HUES64 (cell line): ENCODE results near the gene ZNF746.
"Not testable (repeated sequence)": the region's sequence is repeated elsewhere in the genome, so short reads cannot be mapped to it uniquely, and the experiment has no call there.

Source experiments
- H3K27ac ChIP-seq: 2 replicates; pipeline ENCODE4 v1.7.0; 2013; ENCODE audit warnings: low read depth, low read length, inconsistent platforms
- H3K27me3 ChIP-seq: 2 replicates; pipeline ENCODE4 v1.6.1; 2013; ENCODE audit warnings: mild to moderate bottlenecking, low read length; ENCODE audit not compliant: insufficient read depth
- H3K36me3 ChIP-seq: 2 replicates; pipeline ENCODE4 v1.6.1; 2013; ENCODE audit warnings: mild to moderate bottlenecking, low read length; ENCODE audit not compliant: insufficient read depth
- H3K4me1 ChIP-seq: 2 replicates; pipeline ENCODE4 v1.6.1; 2013; ENCODE audit warnings: mild to moderate bottlenecking, low read length, moderate library complexity; ENCODE audit not compliant: insufficient read depth
- H3K4me3 ChIP-seq: 2 replicates; pipeline ENCODE4 v1.5.1; 2013; ENCODE audit warnings: mild to moderate bottlenecking, low read length, moderate library complexity
- H3K9ac ChIP-seq: 2 replicates; pipeline ENCODE4 v1.6.1; 2013; ENCODE audit warnings: mild to moderate bottlenecking, low read depth, low read length
- H3K9me3 ChIP-seq: 2 replicates; pipeline ENCODE4 v1.6.1; 2013; ENCODE audit warnings: low read depth, low read length; ENCODE audit not compliant: insufficient read depth
- WGBS: fragments of 150-250, 120-280 bp; methylation state at CpG from one replicate; pipeline ENCODE4 v1.1.7; 2013; ENCODE audit warnings: missing lambda C conversion rate; 5-methylcytosine and 5-hydroxymethylcytosine counted together

Gene ZNF746

GRCh38 chr7:149458235-149458634 lies 39.4 kb downstream of the ZNF746 start:
- no peaks in the 10 kb centered on the region for H3K4me1 ChIP-seq
- H3K9me3 ChIP-seq, result no peaks in the 10 kb centered on the region
- whole genome bisulfite sequencing, result 83% methylated on average over 3 of the region's 3 CpGs
- H3K27me3 ChIP-seq, result peaks cover 48% of the 10 kb centered on the region
- H3K27ac ChIP-seq, result no peak overlapping the region
- H3K9ac ChIP-seq, result no peak overlapping the region
- peaks cover 27% of the 10 kb centered on the region for H3K36me3 ChIP-seq
- no peak overlapping the region for H3K4me3 ChIP-seq

- H3K27ac ChIP-seq, result no peak overlapping the region
- H3K36me3 ChIP-seq, result peaks cover 31% of the 10 kb centered on the region
- H3K9me3 ChIP-seq, result no peaks in the 10 kb centered on the region
- H3K4me1 ChIP-seq, result no peaks in the 10 kb centered on the region
- peaks cover 45% of the 10 kb centered on the region for H3K27me3 ChIP-seq
- H3K4me3 ChIP-seq, result no peak overlapping the region
- WGBS, result 88% methylated on average over 1 of the region's 1 CpG
- no peak overlapping the region for H3K9ac ChIP-seq
These were observed 39.8 kb downstream of the ZNF746 start for GRCh38 chr7:149457766-149458165.

- Histone ChIP-seq H3K9me3 (no peaks in the 10 kb centered on the region), H3K27me3 (peaks cover 35% of the 10 kb centered on the region), H3K9ac (no peak overlapping the region), H3K27ac (no peak overlapping the region), H3K4me1 (no peaks in the 10 kb centered on the region), H3K36me3 (peaks cover 34% of the 10 kb centered on the region), H3K4me3 (no peak overlapping the region)
- 91% methylated on average over 10 of the region's 11 CpGs for WGBS
These were observed 40.8 kb downstream of the ZNF746 start for GRCh38 chr7:149456506-149457421.

- 93% methylated on average over 24 of the region's 24 CpGs for WGBS
- Histone ChIP-seq H3K9me3 (no peaks in the 10 kb centered on the region), H3K27me3 (peaks cover 23% of the 10 kb centered on the region), H3K4me3 (no peak overlapping the region), H3K4me1 (no peaks in the 10 kb centered on the region), H3K36me3 (peaks cover 42% of the 10 kb centered on the region), H3K9ac (no peak overlapping the region), H3K27ac (no peak overlapping the region)
These were observed 42.2 kb downstream of the ZNF746 start for GRCh38 chr7:149455175-149455950.

- Histone ChIP-seq H3K4me3 (no peak overlapping the region), H3K27ac (no peak overlapping the region), H3K36me3 (peaks cover 48% of the 10 kb centered on the region), H3K9me3 (no peaks in the 10 kb centered on the region), H3K4me1 (no peaks in the 10 kb centered on the region), H3K9ac (no peak overlapping the region), H3K27me3 (peaks cover 21% of the 10 kb centered on the region)
- 94% methylated on average over 5 of the region's 5 CpGs for WGBS
These were observed 42.9 kb downstream of the ZNF746 start for GRCh38 chr7:149454750-149455149.

GRCh38 chr7:149454006-149454405 lies 43.6 kb downstream of the ZNF746 start:
- WGBS, result 93% methylated on average over 10 of the region's 10 CpGs
- Histone ChIP-seq H3K4me1 (no peaks in the 10 kb centered on the region), H3K4me3 (no peak overlapping the region), H3K9me3 (no peaks in the 10 kb centered on the region), H3K9ac (no peak overlapping the region), H3K27me3 (peaks cover 14% of the 10 kb centered on the region), H3K36me3 (peaks cover 56% of the 10 kb centered on the region), H3K27ac (no peak overlapping the region)

GRCh38 chr7:149450821-149451220 lies 46.8 kb downstream of the ZNF746 start:
- 94% methylated on average over 10 of the region's 10 CpGs for WGBS
- no peaks in the 10 kb centered on the region for H3K9me3 ChIP-seq
- no peaks in the 10 kb centered on the region for H3K4me1 ChIP-seq
- H3K27me3 ChIP-seq, result no peaks in the 10 kb centered on the region
- no peak overlapping the region for H3K4me3 ChIP-seq
- no peak overlapping the region for H3K27ac ChIP-seq
- H3K36me3 ChIP-seq, result peaks cover 64% of the 10 kb centered on the region
- H3K9ac ChIP-seq, result no peak overlapping the region

- Histone ChIP-seq H3K9ac (no peak overlapping the region), H3K4me3 (no peak overlapping the region), H3K36me3 (peaks cover 67% of the 10 kb centered on the region), H3K27ac (no peak overlapping the region), H3K4me1 (no peaks in the 10 kb centered on the region), H3K27me3 (no peaks in the 10 kb centered on the region), H3K9me3 (no peaks in the 10 kb centered on the region)
- 93% methylated on average over 6 of the region's 6 CpGs for whole genome bisulfite sequencing
These were observed 47.7 kb downstream of the ZNF746 start for GRCh38 chr7:149449897-149450296.

GRCh38 chr7:149448961-149449360 lies 48.6 kb downstream of the ZNF746 start:
- Histone ChIP-seq H3K27ac (no peak overlapping the region), H3K4me3 (no peak overlapping the region), H3K27me3 (no peaks in the 10 kb centered on the region), H3K9ac (no peak overlapping the region), H3K4me1 (no peaks in the 10 kb centered on the region), H3K9me3 (no peaks in the 10 kb centered on the region), H3K36me3 (peaks cover 60% of the 10 kb centered on the region)
- WGBS, result 89% methylated on average over 8 of the region's 8 CpGs

- not testable (repeated sequence) for H3K9ac ChIP-seq, H3K4me3 ChIP-seq, H3K9me3 ChIP-seq, H3K27ac ChIP-seq, H3K4me1 ChIP-seq, H3K27me3 ChIP-seq
- peaks cover 48% of the 10 kb centered on the region for H3K36me3 ChIP-seq
- WGBS, result 95% methylated on average over 11 of the region's 11 CpGs
These were observed 51.6 kb downstream of the ZNF746 start for GRCh38 chr7:149446026-149446425.

GRCh38 chr7:149444287-149444686 lies 53.3 kb downstream of the ZNF746 start:
- Histone ChIP-seq H3K9ac (no peak overlapping the region), H3K4me3 (no peak overlapping the region), H3K9me3 (no peaks in the 10 kb centered on the region), H3K36me3 (peaks cover 31% of the 10 kb centered on the region), H3K27ac (no peak overlapping the region), H3K27me3 (no peaks in the 10 kb centered on the region), H3K4me1 (no peaks in the 10 kb centered on the region)
- 93% methylated on average over 6 of the region's 6 CpGs for WGBS
